ENCODE results near the gene CLDN6.

DNA sequence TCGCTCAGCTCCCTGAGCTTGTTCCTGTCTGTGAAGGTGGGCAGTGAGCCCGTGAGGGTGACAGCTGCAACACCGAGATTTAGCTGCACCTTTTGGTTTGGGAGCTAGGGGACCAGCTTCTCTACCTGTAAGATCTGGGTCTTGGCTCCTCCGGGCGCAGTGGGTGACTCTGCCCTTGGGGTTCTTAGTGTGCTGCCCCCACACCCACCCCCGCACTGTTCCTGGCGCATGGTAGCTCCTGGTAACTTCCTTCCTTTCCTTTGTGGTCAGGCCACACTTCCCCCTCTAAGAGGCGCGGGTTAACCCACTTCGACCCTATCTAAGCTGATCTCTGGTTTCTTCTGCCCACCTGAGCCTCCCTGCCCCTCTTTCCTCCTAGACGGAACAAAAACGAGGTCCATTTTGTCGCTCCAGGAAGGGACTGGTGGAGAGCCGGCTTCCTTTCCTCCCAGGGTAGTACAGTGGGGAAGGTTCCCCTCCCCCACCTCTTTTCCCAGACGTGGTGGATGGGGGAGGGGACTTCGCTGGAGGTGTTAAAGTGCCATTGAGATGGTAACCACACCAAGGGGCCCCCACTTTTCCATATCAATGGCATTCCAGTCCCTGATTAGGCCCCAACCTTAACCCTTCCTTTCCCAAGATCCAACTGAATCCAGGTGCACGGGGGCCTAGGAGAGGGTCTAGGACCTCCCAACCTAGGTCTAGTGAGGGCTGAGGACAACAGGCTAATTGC, 9.9 kb downstream of the CLDN6 start:
- TF ChIP-seq CTCF (conservative IDR thresholded peaks at IDR 0.05; ENCODE audit: low read length), result no peak
- TF ChIP-seq EZH2phosphoT487 (IDR thresholded peaks at IDR 0.05; ENCODE audit: borderline replicate concordance, low read depth, low read length), result no peak
